Fibroblast of villous mesenchyme (primary cell): ENCODE results near the gene ALKBH1. TPM values are rescaled to one million over a fixed set of nuclear protein-coding genes. Genes with fewer than 3 reads are reported as not detected.
"Not testable (repeated sequence)": the region's sequence is repeated elsewhere in the genome, so short reads cannot be mapped to it uniquely, and the experiment has no call there.

Experiments used
- DNase-seq: peaks from one replicate; pipeline ENCODE4 v3.0.0-alpha.2; 2010; ENCODE audit warnings: low read depth
- H3K4me3 ChIP-seq: 2 replicates; pipeline ENCODE4 v1.5.1; 2011; ENCODE audit warnings: low read depth, mild to moderate bottlenecking, low read length
- CTCF ChIP-seq: IDR thresholded peaks from 2 replicates; pipeline ENCODE4 v1.5.1; 2012; ENCODE audit warnings: low read depth, mild to moderate bottlenecking, low read length; ENCODE audit not compliant: insufficient read depth
- total RNA-seq: library from RNA; depleted of rRNA; stranded (reverse); fragments of >200 nt; gene quantifications from 2 replicates; pipeline ENCODE4 v1.2.3, GENCODE V29; 2012

The ALKBH1 gene
- total RNA-seq, 1 donor = 11.7 TPM

GRCh38 chr14:77681196-77682157 is 26.3 kb downstream of the ALKBH1 start:
- no peak overlapping the region for H3K4me3 ChIP-seq
- TF ChIP-seq CTCF = no peak
- DNase-seq = peak; percentile 34

GRCh38 chr14:77674931-77675330 is 32.9 kb downstream of the ALKBH1 start:
- DNase-seq = no peak
- H3K4me3 ChIP-seq = no peak overlapping the region
- TF ChIP-seq CTCF = no peak

GRCh38 chr14:77673193-77673592 is 34.6 kb downstream of the ALKBH1 start:
- no peak for DNase-seq
- H3K4me3 ChIP-seq = no peak overlapping the region
- no peak for TF ChIP-seq CTCF

- no peak for TF ChIP-seq CTCF
- no peak overlapping the region for H3K4me3 ChIP-seq
- DNase-seq = no peak
These were observed 40.5 kb downstream of the ALKBH1 start for GRCh38 chr14:77667331-77667730.

GRCh38 chr14:77663293-77663692 is 44.5 kb downstream of the ALKBH1 start:
- no peak for TF ChIP-seq CTCF
- H3K4me3 ChIP-seq = no peak overlapping the region
- DNase-seq = peak; percentile 76

GRCh38 chr14:77661562-77661961 is 46.3 kb downstream of the ALKBH1 start:
- not testable (repeated sequence) for DNase-seq, H3K4me3 ChIP-seq

DNA sequence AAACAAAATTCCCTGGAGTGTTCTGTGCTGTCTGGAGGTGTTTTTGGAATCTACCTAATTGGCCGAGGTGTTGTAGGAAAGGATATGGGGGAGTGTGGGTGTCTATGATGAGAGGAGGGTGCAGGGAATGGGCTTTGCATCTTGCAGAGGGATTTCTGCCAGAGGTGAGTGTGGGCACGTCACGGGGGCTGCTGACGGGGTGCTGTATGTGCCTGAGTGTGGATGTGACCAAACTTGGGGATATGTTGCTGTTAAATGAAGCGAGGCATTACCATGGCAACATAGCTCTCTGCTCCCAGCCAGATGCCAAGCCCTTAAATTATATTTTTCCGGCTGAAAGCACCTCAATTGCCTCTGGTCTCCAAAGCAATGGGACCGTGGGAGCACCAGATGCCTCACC is 47.1 kb downstream of the ALKBH1 start:
- no peak overlapping the region for H3K4me3 ChIP-seq
- no peak for DNase-seq
- no peak for TF ChIP-seq CTCF
